Measurements from ENCODE around the gene CNPPD1. TPM values are rescaled to one million over a fixed set of nuclear protein-coding genes. Genes with fewer than 3 reads are reported as not detected.

The CNPPD1 gene
- polyA plus RNA-seq, 1 experiment, result 66.9 TPM

DNA sequence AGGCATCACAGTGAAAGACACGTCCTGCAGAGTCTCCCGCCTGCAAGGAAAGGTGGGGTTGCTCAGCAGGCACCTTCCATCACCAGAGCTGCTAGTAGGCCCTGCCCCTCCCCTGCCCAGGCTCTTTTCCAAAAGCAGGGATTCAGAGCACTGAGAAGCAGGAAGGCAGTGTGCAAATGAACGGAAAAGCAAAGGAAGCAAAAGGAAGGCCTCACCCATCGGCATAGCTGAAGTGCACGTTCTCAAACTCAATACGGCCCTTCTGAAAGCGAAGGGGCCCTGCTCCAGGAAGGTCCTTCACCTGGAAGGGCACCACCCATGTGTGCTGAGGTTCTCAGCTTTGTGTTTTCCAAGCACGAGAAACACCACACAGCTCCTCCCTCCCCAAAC, 36.3 kb upstream of the CNPPD1 start:
- DNase-seq (ENCODE audit: low read depth), result no peak
- CTCF ChIA-PET, result interaction anchor here (1.5 kb wide), 1 partner anchor 82 kb away, joined by 3 read pairs; no protein-coding TSS in a partner anchor
- H3K27me3 ChIP-seq (ENCODE audit: control insufficient read depth, insufficient read depth, low read length), result no peaks in the 10 kb centered on the region
- no peak overlapping the region for H3K4me3 ChIP-seq (ENCODE audit: low read depth, low read length)
- TF ChIP-seq, protein P1, sequence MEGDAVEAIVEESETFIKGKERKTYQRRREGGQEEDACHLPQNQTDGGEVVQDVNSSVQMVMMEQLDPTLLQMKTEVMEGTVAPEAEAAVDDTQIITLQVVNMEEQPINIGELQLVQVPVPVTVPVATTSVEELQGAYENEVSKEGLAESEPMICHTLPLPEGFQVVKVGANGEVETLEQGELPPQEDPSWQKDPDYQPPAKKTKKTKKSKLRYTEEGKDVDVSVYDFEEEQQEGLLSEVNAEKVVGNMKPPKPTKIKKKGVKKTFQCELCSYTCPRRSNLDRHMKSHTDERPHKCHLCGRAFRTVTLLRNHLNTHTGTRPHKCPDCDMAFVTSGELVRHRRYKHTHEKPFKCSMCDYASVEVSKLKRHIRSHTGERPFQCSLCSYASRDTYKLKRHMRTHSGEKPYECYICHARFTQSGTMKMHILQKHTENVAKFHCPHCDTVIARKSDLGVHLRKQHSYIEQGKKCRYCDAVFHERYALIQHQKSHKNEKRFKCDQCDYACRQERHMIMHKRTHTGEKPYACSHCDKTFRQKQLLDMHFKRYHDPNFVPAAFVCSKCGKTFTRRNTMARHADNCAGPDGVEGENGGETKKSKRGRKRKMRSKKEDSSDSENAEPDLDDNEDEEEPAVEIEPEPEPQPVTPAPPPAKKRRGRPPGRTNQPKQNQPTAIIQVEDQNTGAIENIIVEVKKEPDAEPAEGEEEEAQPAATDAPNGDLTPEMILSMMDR (IDR thresholded peaks at IDR 0.05; ENCODE audit: insufficient read depth, low read depth, low read length), result no peak
- peaks cover 22% of the 10 kb centered on the region for H3K36me3 ChIP-seq (ENCODE audit: control insufficient read depth, insufficient read depth, low read length)
- POLR2A ChIA-PET, result no interaction called here

DNA sequence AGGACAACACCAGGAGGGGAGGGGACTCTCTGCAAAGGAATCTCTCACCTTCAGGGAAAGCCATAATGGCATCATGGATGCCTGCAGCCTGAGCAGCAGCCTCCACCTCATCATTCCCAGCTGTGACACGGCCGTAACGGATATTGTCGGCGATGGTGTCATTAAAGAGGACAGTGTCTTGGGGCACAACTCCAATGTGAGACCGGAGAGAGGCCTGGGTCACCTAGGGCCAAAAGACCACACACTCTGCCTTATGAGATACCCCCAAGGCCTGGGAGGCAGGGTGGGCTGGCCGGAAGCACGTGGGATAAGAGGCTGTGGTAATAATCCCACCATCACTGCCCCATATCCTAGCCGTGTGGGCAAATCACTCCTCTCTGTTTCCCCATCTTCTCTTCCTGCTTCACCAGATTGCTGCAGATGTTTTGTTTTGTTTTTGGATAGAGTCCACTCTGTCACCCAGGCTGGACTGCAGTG, 34.2 kb upstream of the CNPPD1 start:
- ChIA-PET POLR2A (no interaction called here), CTCF (interaction anchor here (0.6 to 2.6 kb wide), 5 partner anchors 31 to 90 kb away, joined by 3 to 13 read pairs (median 4); partner anchors contain the start of gene NHEJ1)

DNA sequence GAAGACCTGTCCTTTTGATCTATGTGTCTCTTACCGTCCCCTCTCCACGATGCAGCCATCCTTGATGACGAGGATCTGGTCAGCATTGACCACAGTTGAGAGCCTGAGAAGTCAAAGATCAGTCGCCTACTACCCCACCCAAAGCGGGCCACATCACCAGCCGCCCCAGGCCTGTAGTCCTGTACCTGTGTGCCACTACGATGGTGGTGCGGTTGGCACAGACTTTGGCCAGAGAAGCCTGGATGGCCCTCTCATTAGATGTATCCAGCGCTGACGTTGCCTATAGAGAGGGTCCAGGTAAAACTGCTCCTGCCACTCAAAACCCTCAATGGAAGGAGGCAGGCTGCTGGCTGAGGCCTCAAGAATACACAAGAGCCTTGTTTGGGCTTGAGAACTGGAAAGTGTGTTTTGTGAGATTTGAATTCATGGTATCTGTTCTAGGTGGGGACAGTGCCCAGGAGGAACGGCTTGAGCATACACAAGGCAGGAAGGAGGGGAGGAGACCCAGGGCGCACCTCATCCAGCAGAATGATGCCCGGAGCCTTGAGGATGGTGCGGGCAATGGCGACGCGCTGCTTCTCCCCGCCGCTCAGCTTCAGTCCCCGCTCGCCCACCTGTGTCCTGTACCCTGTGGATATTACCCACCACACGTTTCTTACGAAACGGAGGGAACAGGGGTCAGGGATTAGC, 33.6 kb upstream of the CNPPD1 start:
- Histone ChIP-seq H3K4me3 (ENCODE audit: low read depth, low read length) (no peak overlapping the region), H3K36me3 (ENCODE audit: control insufficient read depth, insufficient read depth, low read length) (peaks cover 22% of the 10 kb centered on the region), H3K27me3 (ENCODE audit: control insufficient read depth, insufficient read depth, low read length) (no peaks in the 10 kb centered on the region)
- no peak for DNase-seq (ENCODE audit: low read depth)
- ChIA-PET CTCF (interaction anchor here (0.9 to 3.6 kb wide), 5 partner anchors 30 to 85 kb away, joined by 3 to 15 read pairs (median 8); partner anchors contain the start of gene NHEJ1), POLR2A (no interaction called here)
- TF ChIP-seq, protein P1 (IDR thresholded peaks at IDR 0.05; ENCODE audit: insufficient read depth, low read depth, low read length), result no peak

More for the DNA sequence above, 34.2 kb upstream of the CNPPD1 start:
- TF ChIP-seq, protein P1 (IDR thresholded peaks at IDR 0.05; ENCODE audit: insufficient read depth, low read depth, low read length), result no peak
- Histone ChIP-seq H3K27me3 (ENCODE audit: control insufficient read depth, insufficient read depth, low read length) (no peaks in the 10 kb centered on the region), H3K36me3 (ENCODE audit: control insufficient read depth, insufficient read depth, low read length) (peaks cover 22% of the 10 kb centered on the region), H3K4me3 (ENCODE audit: low read depth, low read length) (no peak overlapping the region)
- no peak for DNase-seq (ENCODE audit: low read depth)

DNA sequence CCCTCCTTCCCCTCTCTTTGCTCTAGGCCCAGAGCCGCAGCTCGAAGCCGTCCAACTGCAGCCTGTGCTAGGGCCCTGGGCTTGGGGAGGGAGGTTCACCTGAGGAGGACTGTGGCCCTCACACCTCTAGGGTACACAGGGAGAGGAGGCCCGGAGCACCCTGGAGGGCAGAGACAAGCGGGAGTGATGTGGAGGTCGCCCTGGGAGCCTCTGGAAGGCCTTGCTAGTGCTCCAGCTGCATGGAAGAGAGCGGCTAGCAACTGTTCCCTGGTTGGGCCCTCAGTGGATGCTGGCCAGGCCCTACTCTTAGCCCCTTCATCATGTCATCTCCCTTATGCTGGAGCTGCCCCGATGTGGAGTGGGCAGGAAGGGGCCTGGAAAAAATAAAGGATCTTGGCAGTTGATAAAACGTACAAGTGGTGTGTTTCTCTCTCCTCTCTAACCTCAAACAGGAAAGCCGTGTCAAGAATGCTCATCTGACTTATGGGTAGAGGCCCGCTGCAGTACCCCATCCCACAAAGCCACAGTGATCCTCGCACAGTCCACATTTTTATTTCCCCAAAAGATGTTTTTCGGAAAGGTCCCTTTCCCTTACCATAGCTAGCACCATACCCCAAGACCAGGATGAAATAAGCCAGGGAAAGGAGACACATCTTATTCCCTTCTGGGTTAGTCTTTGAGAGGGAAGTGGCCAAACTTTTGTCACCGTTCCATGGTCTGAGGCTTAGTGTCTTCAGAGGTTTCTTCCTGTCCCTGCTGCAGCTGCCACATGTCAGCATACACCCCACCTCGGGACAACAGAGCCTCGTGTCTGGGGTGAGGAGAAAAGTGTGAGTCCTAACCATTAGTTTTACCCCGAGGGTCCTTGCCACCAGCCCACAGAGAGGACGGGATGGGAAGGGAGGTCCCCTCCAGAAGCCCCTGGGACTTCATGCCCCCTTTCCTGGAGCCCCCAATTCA, 32.8 kb upstream of the CNPPD1 start:
- no peak overlapping the region for H3K4me3 ChIP-seq (ENCODE audit: low read depth, low read length)
- no peaks in the 10 kb centered on the region for H3K27me3 ChIP-seq (ENCODE audit: control insufficient read depth, insufficient read depth, low read length)
- POLR2A ChIA-PET, result no interaction called here
- H3K36me3 ChIP-seq (ENCODE audit: control insufficient read depth, insufficient read depth, low read length), result peaks cover 19% of the 10 kb centered on the region
- DNase-seq (ENCODE audit: low read depth), result no peak
- TF ChIP-seq, protein P1 (IDR thresholded peaks at IDR 0.05; ENCODE audit: insufficient read depth, low read depth, low read length), result no peak
- CTCF ChIA-PET, result interaction anchor here (2.6 to 3.6 kb wide), 2 partner anchors 38 to 86 kb away, joined by 13 to 15 read pairs; no protein-coding TSS in a partner anchor

Measured in BJ (cell line).